GM12865 (cell line): ENCODE data around the gene CDKN2B.

ENCODE experiments used
- DNase-seq: peaks from one replicate; pipeline ENCODE4 v3.0.0; 2010; ENCODE audit warnings: low read depth
- H3K4me3 ChIP-seq: 2 replicates; pipeline ENCODE4 v1.5.1; 2011; ENCODE audit warnings: mild to moderate bottlenecking, low read depth, low read length, control low read depth
- CTCF ChIP-seq: IDR thresholded peaks from 2 replicates; pipeline ENCODE4 v1.5.1; 2011; ENCODE audit warnings: low read length, control low read depth, low read depth, inconsistent platforms; ENCODE audit not compliant: insufficient read depth; ENCODE audit errors: missing control alignments

The CDKN2B gene

DNA sequence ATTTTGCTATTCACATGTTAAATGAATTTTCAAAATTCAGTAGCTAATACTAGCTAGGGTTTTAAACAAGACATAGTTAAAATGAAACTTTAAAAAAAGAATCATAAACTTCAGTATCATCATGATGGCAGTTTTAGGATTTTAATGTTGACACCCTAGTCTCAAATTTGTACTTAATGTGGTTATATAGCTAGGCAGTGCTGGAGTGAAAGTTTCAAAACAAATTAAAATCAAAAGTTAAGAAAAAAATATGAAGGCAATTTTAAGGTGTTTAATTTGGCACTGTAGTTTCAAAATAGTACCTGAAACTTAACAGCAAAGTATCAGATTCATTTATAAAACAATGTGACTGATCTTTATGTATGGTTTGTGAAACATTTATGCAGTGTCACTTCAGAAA lies 19.3 kb upstream of the CDKN2B start:
- H3K4me3 ChIP-seq = no peak overlapping the region
- DNase-seq = no peak

DNA sequence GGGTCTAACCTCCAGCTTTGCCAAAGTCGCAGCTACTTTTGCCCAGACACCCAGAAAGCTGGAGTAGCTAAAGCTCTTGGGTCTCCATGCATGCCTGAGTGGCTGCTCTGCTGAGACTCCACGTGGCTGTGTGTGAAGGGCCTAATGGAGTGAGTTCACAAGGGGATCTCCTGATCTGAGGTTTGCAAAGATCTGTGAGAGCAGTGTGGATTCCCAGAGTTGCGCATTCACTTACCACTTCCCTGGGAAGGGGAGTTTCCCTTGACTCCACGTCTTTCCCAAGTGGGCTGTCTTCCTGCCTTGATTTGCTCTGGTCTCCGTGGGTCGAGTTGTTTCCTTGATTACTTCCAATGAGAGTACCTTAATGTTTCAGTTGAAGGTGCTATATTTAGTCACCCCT lies 17.6 kb upstream of the CDKN2B start:
- no peak for DNase-seq
- no peak overlapping the region for H3K4me3 ChIP-seq
- no peak for TF ChIP-seq CTCF

More for the DNA sequence above, 19.3 kb upstream of the CDKN2B start:
- no peak for TF ChIP-seq CTCF

DNA sequence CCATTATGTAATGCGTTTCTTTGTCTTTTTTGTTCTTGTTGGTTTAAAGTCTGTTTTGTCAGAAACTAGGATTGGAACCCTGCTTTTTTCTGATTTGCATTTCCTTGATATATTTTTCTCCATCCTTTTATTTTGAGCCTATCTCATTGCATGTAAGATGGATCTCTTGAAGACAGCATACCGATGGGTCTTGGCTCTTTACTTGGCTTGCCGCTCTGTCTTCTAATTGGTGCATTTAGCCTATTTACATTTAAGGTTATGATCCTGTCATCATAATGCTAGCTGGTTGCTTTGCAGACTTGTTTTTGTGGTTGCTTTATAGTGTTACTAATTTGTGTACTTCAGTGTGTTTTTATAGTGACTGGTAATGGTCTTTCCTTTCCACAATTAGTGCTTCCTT lies 13.3 kb upstream of the CDKN2B start:
- no peak overlapping the region for H3K4me3 ChIP-seq
- no peak for DNase-seq
- TF ChIP-seq CTCF = no peak

GRCh38 chr9:22010866-22011625 lies 1.9 kb upstream of the CDKN2B start:
- TF ChIP-seq CTCF = no peak
- no peak for DNase-seq
- H3K4me3 ChIP-seq = no peak overlapping the region

GRCh38 chr9:22009506-22009867 lies 382 bp upstream of the CDKN2B start:
- peak overlapping the region; percentile 61; the same call in 1 of the 2 replicates for H3K4me3 ChIP-seq
- TF ChIP-seq CTCF = no peak

DNA sequence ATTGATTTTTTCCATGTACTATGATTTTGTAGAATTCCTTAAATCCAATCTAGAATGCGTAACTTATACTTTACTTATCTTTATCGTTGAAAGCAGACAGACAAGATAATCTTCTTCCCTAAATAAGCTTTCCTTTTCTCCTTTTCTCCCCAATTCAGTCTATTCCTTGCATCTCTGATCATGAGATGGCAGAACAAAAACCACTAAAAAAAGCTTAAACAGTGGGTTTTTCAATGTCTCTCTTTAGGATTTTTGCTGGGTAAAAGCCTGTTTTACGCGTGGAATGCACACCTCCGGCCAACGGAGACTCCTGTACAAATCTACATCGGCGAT lies 755 bp downstream of the CDKN2B start:
- H3K4me3 ChIP-seq = peak overlapping the region; percentile 35

More at GRCh38 chr9:22009506-22009867, 382 bp upstream of the CDKN2B start:
- no peak for DNase-seq

More for the DNA sequence above, 755 bp downstream of the CDKN2B start:
- no peak for DNase-seq
- no peak for TF ChIP-seq CTCF
